GM19452 (cell line): ENCODE results near the gene JMY.

Experiments
- ATAC-seq: cut with Tn5 transposase; IDR thresholded peaks from one replicate; pipeline ENCODE4 v1.9.1; 2021; ENCODE audit not compliant: unreplicated experiment

JMY gene

DNA sequence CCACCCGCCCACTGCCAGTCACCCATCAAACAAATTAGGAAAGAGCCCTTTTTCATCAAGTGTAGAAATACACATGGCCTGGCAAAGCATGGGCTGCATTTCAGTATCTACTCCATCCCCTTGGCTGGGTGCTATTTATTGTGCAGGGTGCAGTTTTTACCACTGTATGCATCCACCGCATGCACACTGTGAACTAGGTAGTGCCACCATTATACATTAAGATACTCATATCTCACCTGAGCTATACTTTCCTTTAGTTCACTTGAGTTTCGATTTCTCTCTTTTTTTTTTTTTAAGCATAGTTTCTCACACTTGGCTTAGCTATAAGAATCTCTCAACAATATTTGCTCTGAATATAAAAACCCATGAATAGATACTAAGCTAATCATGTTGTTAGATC lies 49.4 kb downstream of the JMY start:
- no peak for ATAC-seq

GRCh38 chr5:79285833-79286232 lies 49.9 kb downstream of the JMY start:
- ATAC-seq = no peak

DNA sequence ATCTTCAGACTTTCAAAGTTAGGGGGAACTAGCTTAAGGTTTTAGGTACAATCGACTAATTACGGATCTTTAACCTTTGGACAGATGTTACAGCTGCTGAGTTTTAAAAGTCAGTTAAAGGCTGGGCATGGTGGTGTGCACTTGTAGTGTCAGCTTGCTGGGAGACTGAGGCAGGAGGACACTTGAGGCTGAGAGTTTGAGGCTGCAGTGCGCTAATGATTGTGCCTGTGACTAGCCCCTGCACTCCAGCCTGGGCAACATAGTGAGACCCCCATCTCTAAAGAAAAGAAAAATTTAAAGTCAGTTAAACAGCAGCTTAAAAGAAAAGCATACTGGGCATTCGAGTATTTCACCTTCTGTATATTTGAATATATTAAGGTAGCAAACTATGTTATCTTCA lies 51.4 kb downstream of the JMY start:
- ATAC-seq = no peak

- ATAC-seq = no peak
Measured at GRCh38 chr5:79287907-79288306, 52.0 kb downstream of the JMY start.

- no peak for ATAC-seq
Measured at GRCh38 chr5:79295029-79295428, 59.1 kb downstream of the JMY start.

DNA sequence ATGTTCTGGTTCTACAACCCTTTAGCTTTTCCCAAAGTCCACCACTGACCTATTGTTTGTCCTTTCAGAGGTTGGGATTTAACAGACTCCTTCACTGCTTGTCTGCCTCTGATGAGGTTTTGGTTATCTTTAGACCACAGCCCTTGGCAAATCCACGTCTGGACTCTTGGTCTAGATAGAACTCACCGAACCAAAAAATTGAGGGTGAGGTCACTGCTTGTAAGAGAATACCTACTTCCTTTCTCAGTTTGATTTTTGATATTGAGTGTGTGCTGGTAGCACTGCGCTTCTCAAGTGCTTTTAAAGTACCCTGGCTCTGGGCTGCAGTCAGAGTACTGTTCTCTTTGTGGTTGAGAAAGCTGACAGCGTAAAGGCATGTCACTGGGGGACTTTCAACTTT lies 61.7 kb downstream of the JMY start:
- no peak for ATAC-seq

DNA sequence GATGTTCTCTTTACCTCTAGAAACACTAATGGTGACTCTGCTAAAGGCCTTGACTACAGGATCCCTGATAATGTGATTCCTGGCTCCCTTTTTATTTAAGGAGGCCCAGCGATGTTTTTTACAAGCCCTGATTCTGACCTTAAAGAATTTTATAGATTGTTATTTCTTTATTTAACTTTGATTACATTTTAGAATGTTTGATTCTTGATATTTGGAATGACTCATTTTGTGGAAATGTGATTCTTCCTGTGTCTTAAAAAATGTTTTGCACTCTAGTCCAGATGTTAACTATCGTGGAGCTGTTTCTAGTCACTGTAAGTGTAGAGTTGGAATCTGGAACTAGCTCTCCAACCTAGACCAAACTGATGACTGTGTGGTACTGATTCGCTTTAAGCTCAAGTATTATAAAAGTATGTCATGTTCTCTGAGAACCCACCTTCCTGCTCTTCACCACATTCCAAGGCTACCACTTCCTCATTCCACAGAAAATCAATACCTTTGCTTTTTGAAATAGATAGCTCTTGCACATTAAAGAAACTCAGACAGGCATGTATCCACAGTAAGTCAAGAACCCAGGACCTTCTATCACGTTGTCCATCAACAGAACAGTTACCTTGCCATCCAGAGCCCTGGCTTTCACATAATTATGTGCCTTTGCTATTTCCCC lies 65.2 kb downstream of the JMY start:
- ATAC-seq = no peak

GRCh38 chr5:79302454-79302853 lies 66.5 kb downstream of the JMY start:
- ATAC-seq = no peak

GRCh38 chr5:79305706-79306105 lies 69.8 kb downstream of the JMY start:
- ATAC-seq = no peak

DNA sequence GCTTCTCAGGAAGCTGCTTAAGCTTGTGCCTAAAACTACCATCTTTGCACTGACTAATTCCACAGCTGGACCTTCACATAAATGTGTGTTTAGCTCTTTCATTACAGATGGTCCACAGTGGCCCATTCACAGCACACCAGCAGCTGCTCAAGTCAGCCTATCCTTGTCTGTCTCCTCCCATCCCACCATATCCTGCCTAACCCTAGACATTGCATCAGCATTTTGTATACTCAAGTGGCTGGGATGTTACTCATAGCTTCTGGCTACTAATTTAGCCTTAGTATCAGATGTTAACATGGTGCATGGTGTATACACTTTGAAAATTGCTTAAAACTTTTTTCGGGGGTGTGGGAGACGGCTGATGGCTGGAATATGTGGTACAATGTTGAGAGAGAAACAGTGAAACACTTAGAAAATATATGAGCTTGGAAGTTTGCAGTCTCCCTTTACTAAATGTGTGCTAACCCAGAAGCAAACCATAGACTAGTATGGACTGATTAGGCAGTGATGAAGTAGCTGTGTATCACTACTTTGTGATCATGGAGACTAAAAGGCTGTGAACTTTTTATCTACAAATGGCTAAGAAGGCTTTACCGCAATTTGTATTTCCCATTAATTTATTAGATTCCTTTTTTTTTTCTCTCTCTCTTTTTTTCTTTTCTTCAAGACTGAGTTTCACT lies 83.1 kb downstream of the JMY start:
- ATAC-seq = no peak

- ATAC-seq = no peak
Measured at GRCh38 chr5:79329453-79329852, 93.5 kb downstream of the JMY start.

DNA sequence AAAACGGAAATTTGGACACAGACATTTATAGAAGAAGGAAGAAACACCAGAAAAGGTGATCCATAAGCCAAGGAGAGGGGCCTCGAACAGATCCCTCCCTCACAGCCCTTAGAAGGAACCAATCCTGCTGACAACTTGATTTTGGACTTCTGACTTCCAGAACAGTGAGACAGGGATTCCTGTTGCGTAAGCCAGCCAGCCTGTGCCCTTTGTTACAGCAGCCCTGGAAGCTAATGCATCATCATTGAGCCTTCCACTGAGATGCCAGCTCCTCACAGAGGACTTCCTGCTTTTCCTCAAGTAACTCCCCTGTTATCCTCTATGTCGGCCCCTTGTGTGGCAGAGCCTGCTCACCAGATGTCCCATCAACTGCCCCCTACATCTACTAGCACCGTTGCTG lies 94.1 kb downstream of the JMY start:
- ATAC-seq = no peak

DNA sequence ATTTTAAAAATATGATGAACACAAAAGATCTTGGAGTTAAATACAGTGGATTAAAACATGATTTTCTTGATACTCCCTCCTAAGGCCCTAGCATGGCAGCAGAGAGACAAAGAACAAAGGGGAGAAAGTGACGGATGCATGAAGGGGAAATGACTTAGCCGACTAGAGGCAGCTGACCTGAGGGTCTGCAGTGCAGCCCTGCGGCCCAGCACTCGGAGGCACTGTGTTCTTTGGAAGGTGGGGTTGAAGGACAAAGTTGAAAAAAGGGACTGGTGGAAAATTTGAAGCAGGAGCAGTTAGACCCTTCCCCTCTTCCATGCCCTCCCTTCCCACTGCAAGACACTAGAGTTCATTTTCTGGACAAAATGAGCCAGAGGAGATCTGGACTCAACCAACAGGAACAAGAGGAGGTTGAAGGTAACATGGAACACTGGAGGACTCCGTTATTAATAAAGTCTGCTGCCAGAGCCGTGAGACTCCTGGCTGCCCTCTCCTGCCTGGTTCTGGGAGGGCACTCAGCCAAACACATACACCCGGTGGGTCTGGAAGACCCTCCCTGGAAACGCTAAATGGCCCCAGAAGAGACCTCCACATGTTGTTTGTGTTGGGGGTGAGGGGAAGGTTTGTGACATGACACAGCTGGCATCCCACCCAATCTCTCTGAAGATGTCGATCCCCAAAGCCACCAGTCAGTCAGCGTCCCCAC lies 98.1 kb downstream of the JMY start:
- ATAC-seq = no peak

- ATAC-seq = no peak
Measured at GRCh38 chr5:79346420-79346824, 110.5 kb downstream of the JMY start.

DNA sequence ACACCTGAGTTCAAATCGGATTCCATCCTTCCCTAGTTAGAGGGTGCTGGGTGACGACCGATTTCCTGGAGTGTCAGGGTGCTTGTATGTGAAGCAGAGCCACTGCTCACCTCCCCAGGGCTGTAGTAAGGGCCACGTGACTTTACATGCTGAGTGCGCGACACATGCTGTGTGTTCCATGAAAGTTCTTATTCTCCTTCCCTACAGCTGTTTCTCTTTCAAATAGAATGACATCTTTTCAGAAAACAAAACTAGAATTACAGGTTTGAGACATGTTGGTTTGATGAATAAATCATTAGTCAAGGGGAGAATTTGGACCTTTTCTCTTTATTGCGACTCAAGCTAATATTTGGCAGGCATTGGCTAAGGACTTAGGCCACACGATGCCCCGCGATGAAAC lies 113.1 kb downstream of the JMY start:
- ATAC-seq = no peak

DNA sequence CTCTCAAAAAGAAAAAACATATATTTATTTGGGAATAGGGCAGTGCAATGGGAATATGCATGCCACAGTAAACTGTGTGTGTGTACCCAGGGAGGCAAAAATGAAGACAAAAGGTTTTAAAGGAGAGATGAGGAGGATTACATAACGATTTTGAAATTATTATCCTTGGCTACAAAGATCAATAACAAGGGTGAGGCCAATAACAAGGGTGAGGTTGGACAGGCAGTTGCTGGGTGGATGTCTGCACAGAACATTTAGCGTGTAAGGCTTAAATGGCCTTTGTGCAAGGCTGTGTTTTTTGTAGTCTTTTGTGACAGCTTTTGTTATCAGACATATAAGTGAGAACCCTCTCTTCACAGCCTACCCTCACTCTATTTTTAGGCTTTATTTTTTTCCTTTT lies 114.0 kb downstream of the JMY start:
- no peak for ATAC-seq

DNA sequence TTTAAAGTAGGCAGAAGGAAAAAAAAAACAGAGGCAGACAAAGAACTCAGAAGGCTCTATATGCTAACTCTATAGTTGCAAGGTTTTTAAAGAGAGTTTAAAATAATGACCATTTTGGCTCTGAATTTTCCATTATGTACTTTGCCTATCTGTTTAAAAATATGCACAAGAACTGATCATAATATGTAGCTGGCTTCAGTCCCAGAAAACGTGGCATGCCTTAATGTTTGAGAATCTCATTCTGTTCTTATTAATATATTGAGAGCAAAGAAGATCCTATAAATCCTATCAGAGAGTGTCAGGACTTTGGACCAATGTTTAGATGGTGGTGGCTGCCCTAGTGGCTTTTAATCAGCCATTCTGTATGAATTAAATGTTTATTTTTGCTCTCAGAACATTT lies 121.5 kb downstream of the JMY start:
- ATAC-seq = no peak
